SW 1271 (cell line): ENCODE measurements around the gene C1orf198.
A peak's percentile ranks its signal among the peaks of the same experiment; 100 is the strongest.

Experiments
- DNase-seq, 2 experiments: peaks; one replicate each; lab custom pipeline; 2025; lab: John Stamatoyannopoulos, UW

The C1orf198 gene

GRCh38 chr1:230892018-230892491 lies 23.7 kb upstream of the C1orf198 start:
- no peak for DNase-seq

DNA sequence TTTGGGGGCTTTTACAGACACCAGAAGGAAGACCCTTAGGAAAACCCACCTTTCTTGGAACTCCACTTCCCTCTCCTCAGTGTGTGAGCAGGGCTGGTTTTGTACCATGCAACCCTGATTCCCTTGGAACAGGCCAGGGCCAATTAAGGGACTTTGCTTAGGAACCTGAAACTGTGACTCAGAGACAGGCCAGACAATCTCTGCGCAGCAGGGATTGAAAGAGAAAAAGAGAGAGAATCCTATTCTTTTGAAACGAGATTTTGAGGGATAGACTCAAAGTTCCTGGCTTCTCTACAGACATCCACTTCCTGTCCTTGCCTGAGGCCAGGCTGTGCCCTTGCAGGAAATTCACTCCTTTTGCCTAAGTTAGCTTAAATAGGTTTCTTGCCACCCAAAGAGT lies 23.1 kb upstream of the C1orf198 start:
- no peak for DNase-seq

DNA sequence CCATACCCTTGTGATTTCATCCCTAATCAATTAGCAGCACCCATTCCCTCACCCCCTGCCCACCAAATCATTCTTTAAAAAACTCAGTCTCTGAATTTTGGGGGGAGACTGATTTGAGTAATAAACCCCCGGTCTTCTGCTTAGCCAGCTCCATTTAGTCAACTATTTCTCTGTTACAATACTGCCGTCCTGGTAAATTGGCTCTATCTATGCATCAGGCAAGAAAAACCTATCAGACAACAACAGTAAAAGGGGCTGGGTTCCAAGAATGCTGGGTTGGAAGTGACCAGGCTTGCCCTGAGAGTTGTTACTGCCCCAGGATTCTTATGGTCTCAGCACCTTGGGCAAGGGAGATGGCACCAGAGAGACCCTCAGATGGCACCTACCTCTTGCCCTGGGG lies 16.3 kb upstream of the C1orf198 start:
- no peak for DNase-seq

- DNase-seq, result no peak
Observed at GRCh38 chr1:230883967-230884366, 15.6 kb upstream of the C1orf198 start.

GRCh38 chr1:230879778-230880177 lies 11.5 kb upstream of the C1orf198 start:
- DNase-seq, result no peak

DNA sequence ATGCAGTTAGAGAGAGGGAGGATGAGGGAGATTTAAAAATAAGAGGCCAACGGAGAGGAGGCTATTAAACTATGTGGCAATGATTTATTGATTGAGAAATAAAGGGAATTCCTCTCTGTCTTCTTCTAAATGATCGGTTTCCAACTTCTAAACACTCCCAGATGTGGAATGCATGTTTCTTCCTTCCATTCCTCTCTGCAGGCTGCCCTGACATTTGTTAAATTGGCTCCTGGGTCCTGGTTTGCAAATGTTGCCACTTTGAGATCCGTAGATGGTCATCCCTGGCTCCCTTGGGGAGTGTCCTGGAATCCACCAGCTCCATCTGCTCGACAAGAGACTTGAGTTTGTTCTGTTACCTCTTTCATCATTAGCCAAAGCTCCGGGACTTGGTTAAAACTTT lies 10.3 kb upstream of the C1orf198 start:
- DNase-seq, result no peak

DNA sequence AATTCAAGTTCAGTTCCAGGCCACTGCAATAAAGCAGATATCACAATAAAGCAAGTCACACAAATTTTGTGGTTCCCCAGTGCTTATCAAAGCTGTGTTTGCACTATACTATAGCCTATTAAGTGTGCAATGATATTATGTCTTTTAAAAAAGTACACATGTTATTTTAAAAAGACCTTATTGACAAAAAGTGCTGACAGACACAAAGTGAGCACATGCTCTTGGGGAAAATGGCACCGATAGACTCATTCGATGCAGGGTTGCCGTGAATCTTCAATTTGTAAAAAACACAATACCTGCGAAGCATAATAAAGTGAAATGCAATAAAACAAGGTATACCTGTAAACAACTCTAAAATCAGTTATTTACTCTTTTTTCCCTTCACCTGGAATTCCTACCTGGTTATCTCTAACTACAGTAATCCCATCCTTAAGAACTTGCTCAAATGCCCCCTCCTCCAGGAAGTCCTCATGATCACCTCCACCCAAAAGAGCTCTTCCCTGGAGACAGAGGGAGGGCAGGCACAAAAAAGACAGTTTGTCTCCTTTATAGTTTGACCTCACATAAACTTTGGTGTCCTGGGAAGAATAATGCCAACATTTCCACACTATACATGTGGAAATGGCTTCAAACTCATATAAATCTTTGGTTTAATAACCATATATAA lies 9.7 kb upstream of the C1orf198 start:
- DNase-seq, result no peak

DNA sequence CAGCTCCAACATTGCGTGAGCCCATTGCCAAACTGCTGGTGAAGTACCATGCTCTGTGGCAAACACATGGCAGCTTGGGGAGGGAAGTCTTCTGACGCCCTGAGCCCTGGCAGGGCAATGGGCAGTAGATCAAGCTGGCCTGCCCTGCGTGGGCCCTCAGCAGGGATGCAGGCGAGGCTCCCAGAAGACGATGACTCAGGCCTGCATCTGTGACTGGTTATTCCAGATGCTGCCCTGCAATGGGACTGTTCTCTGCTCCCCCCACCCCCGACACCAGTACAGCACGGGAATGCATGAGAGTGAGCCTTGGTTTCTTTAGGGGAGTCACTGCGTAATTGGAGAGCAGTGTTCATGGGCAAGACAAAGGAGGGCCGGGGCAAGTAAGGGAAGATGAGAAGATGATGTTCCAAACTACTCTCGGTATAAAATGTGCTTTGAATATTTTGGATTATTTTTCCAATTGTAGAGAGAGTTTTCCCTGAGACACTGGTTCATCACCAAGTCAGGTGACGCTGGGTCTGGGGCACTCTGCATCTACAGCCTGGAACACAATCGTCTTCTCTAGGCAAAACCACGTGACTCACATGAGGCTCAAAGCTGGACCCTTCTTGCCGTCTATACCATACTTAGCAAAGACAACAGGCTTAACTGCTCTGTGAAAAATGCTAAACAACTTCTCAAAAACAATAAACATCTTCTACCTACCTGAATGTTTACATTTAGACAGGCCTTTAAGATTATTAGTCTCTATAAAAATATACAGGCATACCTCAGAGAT lies 9.0 kb upstream of the C1orf198 start:
- no peak for DNase-seq

DNA sequence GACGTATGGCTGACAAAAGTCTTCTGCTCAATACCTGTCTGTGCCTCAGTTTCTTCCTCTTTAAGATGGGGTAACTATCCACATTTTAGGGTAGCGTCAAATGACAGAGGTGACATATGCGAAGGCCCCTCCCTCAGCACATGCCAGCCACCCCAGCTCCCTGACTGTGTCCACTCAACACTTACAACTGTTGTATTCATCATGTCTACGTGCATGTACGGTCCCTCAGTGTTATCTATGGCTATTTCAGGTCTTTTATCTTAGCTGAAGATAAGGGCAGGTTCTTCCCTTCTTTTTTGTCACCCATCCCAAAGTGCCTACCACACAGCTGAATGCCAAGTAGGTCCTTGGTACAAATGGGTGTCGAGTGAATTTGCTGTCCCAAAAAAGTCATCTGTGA lies 8.3 kb upstream of the C1orf198 start:
- no peak for DNase-seq

DNA sequence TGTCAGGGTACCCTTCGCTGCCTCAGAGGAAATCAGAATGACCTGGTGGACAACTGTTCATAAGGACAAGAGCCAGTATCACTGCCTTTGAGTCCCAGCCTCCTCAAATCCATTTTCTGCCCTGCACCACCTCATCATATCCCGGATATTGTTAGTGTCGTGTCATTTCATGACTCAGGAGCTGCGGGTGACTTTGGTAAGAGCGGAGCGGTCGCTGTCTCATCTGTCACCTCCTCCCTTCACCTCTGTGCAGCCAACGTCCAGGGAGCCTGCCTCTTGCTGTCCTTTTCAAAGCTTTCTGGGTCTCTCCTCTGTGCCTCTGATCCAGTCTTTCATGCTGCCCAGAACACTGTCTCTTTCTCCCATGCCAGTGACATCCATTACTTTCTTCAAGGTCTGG lies 7.0 kb upstream of the C1orf198 start:
- no peak for DNase-seq

DNA sequence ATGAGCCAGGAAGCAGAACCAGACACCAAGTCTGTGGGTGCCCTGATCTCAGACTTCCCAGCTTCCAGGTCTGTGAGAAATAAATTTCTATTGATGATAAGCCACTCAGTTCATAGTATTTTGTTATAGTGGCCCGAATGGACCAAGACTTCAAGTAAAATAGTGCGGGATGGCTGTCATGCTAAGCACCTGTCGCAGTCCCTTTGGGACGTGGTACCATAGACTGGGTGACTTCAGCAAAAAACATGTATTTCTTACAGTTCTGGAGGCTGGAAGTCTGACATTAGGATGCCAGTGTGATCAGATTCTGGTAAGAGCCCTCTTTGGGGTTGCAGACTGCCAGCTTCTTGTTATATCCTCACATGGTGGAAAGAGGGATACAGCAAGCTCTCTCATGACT lies 2.6 kb upstream of the C1orf198 start:
- no peak for DNase-seq

GRCh38 chr1:230869500-230869899 lies 1.2 kb upstream of the C1orf198 start:
- no peak for DNase-seq

DNA sequence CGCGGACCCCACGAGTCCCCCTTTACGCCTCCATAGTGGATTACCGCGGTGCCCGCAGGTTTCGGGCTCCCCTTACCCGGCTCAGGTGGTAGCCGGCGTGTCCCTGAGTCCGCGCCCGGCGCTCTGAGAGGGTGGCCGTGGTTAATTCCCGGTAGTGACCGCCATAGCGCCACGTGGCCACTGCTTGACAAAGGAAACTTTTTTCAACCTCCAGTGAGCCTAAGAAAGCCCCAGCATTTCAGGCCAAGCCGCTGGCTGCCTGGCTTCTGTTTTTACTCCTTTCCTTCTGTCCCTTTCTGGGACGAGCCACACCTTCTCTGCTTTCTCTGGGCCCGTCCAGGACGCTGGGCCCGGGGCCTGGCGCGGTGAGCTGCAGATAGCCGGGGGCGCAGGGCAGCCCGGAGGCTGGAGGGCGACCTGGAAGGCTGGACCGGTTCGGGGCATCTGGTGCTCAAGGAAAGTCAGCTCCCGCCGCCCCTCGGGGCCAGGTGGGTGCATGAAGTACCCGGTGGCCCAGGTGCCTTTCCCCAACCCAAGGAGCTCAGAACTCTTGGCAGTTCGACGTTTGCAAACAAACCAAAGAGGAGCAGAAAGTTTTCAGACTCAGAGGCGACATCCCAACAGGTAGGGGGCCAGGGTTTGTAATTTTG lies 540 bp upstream of the C1orf198 start:
- DNase-seq, result peak in 1 of 2 experiments; percentile 20

GRCh38 chr1:230867101-230867902 lies 1.0 kb downstream of the C1orf198 start:
- DNase-seq, result no peak

DNA sequence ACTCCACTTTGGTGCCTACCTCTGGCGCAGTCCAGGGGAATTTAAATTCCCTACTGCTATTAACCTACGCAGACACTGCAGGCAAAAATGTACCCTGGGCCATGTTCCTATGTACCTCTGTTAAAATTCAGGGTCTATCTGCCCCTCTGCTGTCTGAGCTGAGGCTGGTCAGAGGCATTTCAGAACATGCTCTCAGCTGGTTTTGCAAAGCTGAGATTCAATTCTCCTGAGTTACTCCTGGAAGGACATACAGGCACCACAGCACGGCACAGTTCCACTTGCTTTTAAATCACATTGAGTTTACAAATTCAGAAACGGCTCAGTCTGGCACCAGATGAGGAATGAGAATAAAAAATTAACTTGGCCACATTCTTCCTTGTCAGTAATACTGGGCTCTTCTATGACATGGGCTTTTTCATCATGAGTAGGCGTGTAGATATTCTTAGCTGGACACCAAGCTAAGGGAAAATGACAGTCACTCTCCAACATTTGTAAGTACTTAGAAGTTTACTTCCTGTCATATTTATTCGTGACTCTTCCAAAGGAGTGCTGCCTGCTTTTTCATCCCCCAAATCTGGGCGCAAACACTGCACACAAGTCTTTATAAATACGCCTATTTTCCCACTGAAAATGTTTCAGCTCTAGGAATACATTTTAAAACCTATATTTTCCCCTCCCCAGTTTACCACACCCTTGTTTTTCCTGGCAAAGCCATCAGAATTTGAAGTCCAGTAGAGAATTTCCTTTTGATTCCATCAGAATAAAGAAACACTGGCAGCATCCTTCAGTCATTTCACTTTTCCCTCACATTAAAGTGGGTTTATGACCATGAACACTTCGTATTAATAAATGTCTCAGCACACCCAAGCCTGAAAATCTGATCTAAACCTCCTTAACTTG lies 1.9 kb downstream of the C1orf198 start:
- DNase-seq, result no peak

DNA sequence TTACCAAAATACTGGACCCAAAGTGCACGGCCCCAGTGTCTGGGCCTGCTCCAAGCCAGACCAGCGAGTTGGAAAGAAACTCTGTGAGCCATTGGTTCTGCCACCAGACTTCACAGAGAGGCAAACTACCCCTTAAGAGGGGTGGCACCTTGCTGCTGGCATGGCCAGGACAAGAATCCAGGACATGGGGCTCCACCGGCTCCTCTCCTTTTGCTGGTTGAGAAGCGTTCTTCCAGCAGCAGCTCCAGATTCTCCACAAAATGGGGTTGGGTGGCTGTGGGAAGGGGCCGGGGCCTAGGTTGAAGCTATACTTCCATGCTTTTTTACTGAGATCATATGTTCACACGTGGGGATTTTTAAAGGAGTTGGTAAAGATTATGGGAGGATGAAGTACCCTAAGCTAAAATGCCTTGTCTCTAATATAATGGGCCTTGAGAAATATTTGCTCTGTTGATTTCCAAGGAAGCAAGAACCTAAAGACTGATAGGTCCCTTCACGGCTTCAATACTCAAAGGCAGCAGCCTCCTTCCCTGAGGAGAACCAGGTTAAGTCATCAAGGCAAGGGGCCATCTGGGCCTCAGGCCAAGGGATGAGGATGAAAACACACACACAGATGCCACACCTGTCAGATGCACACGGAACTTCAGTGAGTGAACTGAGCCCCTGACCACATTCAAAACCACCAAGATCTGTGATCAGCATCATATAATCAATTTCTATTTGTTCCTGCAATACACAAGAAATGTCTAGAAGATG lies 3.1 kb downstream of the C1orf198 start:
- DNase-seq, result no peak

- DNase-seq, result no peak
Observed at GRCh38 chr1:230864441-230864840, 3.9 kb downstream of the C1orf198 start.

- no peak for DNase-seq
Observed at GRCh38 chr1:230863449-230863848, 4.9 kb downstream of the C1orf198 start.

GRCh38 chr1:230861970-230862595 lies 6.2 kb downstream of the C1orf198 start:
- no peak for DNase-seq

- DNase-seq, result no peak
Observed at GRCh38 chr1:230861489-230861888, 6.8 kb downstream of the C1orf198 start.
